COLO668 (cell line): ENCODE data around the gene ESPL1.
"Not testable (repeated sequence)": the region's sequence is repeated elsewhere in the genome, so short reads cannot be mapped to it uniquely, and the experiment has no call there.

ENCODE experiments used
- DNase-seq: peaks from one replicate; lab custom pipeline; 2025; ENCODE audit not compliant: unreplicated experiment; lab: John Stamatoyannopoulos, UW

ESPL1 gene

GRCh38 chr12:53297106-53297505 is 29.0 kb downstream of the ESPL1 start:
- DNase-seq = not testable (repeated sequence)

- no peak for DNase-seq
These were observed 30.1 kb downstream of the ESPL1 start for GRCh38 chr12:53298164-53298563.

- DNase-seq = no peak
These were observed 31.0 kb downstream of the ESPL1 start for GRCh38 chr12:53299101-53299453.

- DNase-seq = peak; percentile 84
These were observed 31.5 kb downstream of the ESPL1 start, which contains the start of gene MYG1 for GRCh38 chr12:53299454-53300180. TSS of gene MYG1 (plus strand) at chr12:53299695. CDS start at chr12:53299738, 43 bp downstream.

GRCh38 chr12:53300187-53300586 is 32.1 kb downstream of the ESPL1 start:
- no peak for DNase-seq

- no peak for DNase-seq
These were observed 34.8 kb downstream of the ESPL1 start for GRCh38 chr12:53302903-53303302.

GRCh38 chr12:53306826-53307225 is 38.7 kb downstream of the ESPL1 start:
- no peak for DNase-seq

GRCh38 chr12:53308276-53308675 is 40.2 kb downstream of the ESPL1 start:
- DNase-seq = no peak

- DNase-seq = no peak
These were observed 45.9 kb downstream of the ESPL1 start for GRCh38 chr12:53313996-53314395.

GRCh38 chr12:53320352-53321195 is 52.5 kb downstream of the ESPL1 start:
- DNase-seq = no peak

GRCh38 chr12:53324113-53324778 is 56.1 kb downstream of the ESPL1 start:
- peak; percentile 11 for DNase-seq

GRCh38 chr12:53324779-53325510 is 56.8 kb downstream of the ESPL1 start:
- DNase-seq = peak; percentile 80

GRCh38 chr12:53325511-53326061 is 57.5 kb downstream of the ESPL1 start:
- peak; percentile 11 for DNase-seq

GRCh38 chr12:53326460-53327185 is 58.5 kb downstream of the ESPL1 start:
- no peak for DNase-seq

- DNase-seq = no peak
These were observed 59.4 kb downstream of the ESPL1 start for GRCh38 chr12:53327435-53328042.

GRCh38 chr12:53328043-53328435 is 59.9 kb downstream of the ESPL1 start:
- DNase-seq = peak; percentile 17

GRCh38 chr12:53330671-53331070 is 62.6 kb downstream of the ESPL1 start:
- no peak for DNase-seq

GRCh38 chr12:53332339-53332738 is 64.2 kb downstream of the ESPL1 start:
- not testable (repeated sequence) for DNase-seq

- no peak for DNase-seq
These were observed 64.6 kb downstream of the ESPL1 start for GRCh38 chr12:53332744-53333143.

GRCh38 chr12:53333289-53333688 is 65.2 kb downstream of the ESPL1 start:
- no peak for DNase-seq
